Measurements from ENCODE around the gene NCKAP5.
"Not testable (repeated sequence)": the region's sequence is repeated elsewhere in the genome, so short reads cannot be mapped to it uniquely, and the experiment has no call there.

NCKAP5 gene

GRCh38 chr2:132875193-132875592 lies 693.1 kb downstream of the NCKAP5 start:
- ATAC-seq (no peak), DNase-seq (no peak)

DNA sequence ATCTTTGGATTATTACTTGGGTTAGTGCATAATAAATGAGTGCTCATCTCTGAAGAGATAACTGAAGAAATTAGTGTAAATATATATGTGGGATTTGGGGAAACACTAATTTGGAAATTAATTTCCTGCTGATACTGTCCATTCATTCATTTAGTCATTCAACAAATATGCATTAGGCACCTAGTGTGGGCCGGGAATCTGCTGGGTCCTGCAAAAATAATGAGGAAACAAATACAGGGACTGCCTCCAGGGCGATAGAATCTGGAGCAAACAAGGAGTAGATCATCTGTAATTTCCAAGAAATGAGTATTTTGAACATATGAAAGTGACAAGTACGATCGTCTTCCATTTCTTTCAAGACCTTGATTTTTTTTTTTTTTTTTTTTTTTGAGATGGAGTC lies 694.5 kb downstream of the NCKAP5 start:
- DNase-seq (no peak), ATAC-seq (no peak)

GRCh38 chr2:132871831-132872230 lies 696.4 kb downstream of the NCKAP5 start:
- DNase-seq (no peak), ATAC-seq (no peak)

DNA sequence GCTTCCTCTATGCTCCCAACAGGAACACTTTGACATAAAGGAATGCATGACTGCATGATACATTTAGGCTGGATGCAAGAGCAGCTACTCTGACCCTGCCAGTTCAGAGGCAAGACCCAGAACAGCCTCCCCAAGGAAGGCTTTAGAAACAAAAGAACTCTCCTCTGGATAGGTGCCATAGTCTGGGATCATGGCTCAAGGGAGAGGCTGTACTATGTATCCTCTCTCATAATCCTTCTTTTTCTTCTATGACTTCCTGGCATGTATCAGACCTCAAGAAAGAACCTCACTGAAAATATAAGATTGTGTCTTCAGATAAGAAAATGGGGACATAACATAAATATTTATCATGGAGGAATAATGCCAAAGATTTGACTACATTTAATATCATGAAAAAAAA lies 704.3 kb downstream of the NCKAP5 start:
- DNase-seq (no peak), ATAC-seq (no peak)

GRCh38 chr2:132860220-132860619 lies 708.0 kb downstream of the NCKAP5 start:
- no peak for ATAC-seq
- no peak for DNase-seq

GRCh38 chr2:132859590-132859989 lies 708.7 kb downstream of the NCKAP5 start:
- ATAC-seq = no peak
- no peak for DNase-seq

DNA sequence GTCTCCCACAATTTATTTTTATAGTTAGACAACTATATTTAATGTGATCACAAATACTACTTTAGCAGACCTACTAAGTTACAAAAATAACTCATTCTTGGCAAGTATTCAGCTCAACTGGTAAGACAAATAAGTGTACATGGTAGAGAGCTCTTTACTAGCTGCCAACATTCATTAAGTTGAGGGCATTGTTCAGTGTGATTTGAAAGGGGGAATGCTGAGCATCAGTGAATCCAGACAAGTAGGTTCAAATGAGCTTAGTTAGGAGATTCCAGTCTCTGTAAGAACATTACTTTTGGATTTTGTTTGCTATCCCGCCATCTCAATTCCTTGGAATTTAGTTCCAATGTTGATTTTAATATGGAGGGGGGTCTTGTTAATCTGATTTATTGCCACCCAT lies 710.9 kb downstream of the NCKAP5 start:
- ATAC-seq = no peak

GRCh38 chr2:132850688-132851087 lies 717.6 kb downstream of the NCKAP5 start:
- ATAC-seq (no peak), DNase-seq (no peak)

More for the DNA sequence above, 710.9 kb downstream of the NCKAP5 start:
- no peak for DNase-seq

DNA sequence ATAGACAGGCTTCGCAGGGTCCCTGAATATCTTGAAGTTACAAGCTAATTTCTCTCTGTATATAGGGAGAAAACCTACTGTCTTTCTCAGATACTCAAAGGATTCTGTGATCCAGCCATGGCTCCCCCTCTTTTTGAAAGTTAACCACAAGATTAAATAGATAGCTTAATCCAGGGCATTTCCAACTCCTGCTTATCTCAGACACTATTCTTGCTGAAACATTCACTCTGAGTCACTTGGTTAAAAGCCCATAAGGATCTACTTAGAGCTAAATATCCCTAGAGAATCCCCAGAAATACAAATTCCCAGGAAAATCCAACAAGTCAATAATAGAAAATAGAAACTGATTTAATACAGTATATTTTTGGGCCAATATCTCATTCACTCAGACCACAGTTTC lies 719.1 kb downstream of the NCKAP5 start:
- ATAC-seq (no peak), DNase-seq (no peak)

DNA sequence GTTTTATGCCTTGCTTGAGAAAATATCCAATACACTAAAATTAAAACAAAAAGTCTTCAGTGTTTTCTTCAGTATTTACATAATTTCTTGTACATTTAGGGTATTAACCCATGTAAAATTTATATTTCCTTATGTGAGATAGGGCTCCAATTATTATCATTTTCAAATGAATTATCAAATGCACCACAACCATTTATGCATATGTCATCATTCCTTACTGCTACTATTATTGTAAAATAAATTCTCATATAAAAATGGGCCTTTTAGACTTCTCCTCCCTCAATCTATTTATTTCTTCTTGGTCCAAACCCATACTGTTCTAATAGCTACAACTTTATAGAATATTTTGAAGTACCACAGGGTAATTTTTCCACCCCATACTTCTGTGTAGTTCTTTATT lies 722.9 kb downstream of the NCKAP5 start:
- DNase-seq = no peak
- no peak for ATAC-seq

- ATAC-seq (no peak), DNase-seq (no peak)
Measured at GRCh38 chr2:132844585-132844984, 723.7 kb downstream of the NCKAP5 start.

GRCh38 chr2:132837769-132838168 lies 730.5 kb downstream of the NCKAP5 start:
- ATAC-seq (no peak), DNase-seq (no peak)

DNA sequence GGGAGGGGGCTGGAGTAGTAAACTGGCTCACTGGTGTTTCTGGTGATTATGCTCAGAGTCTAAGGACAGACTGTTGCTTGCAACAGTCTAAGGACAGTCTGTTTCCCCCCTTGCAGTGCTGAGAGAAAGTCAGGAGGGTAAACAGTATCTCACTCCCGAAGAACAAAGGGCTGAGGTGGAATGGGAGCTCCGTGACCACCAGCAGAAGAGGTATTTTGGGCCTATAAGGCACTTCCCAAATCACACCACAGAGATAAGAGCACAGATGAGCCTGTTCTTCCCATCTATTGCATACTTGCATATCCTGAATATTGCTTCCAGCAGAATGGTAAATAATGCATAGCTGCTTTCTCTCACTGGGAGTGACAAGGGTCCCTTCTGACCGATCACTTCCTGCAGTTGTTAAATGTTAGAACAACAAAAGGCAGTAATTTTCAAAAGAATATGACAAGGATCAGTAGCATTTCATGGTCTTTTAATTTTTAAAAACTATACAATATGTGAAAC lies 737.9 kb downstream of the NCKAP5 start:
- ATAC-seq (no peak), DNase-seq (no peak)

DNA sequence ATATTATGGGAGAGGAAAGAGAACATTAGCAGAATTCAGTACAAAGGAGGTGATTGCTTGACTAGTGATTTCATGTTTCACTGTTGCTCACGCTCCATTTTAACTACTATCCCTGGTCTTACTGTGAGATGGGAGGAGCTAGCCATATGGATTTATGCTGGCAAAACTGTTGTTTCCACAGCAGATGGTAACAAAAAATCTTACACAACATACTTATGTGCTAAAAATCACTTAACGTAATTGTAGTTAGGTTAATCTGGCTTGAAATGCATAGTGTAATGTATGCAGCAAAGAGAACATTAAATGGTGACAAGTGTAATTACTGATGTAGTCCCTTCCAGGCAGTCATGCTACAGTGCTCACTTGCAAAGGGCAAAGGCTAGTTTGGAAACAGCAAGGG lies 742.7 kb downstream of the NCKAP5 start:
- no peak for DNase-seq
- ATAC-seq = no peak

DNA sequence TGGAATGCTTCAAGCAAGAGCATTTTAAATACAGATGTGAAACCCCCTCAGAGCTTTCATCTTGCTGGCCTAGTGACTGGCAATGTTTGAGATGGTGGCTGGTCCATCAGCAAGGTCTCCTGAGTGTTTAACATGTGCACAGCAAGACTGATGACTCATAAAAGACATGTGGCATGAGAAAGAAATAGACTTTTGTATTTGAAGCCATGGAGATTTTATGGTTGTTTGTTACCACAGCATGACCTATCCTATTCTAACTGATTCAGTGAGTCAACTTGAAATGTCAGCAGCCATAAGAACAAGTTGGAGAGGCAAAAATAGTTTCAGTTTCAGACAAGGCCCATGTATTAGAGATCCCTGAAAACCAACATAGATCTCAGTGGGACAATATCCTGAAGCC lies 743.5 kb downstream of the NCKAP5 start:
- ATAC-seq = no peak
- no peak for DNase-seq

DNA sequence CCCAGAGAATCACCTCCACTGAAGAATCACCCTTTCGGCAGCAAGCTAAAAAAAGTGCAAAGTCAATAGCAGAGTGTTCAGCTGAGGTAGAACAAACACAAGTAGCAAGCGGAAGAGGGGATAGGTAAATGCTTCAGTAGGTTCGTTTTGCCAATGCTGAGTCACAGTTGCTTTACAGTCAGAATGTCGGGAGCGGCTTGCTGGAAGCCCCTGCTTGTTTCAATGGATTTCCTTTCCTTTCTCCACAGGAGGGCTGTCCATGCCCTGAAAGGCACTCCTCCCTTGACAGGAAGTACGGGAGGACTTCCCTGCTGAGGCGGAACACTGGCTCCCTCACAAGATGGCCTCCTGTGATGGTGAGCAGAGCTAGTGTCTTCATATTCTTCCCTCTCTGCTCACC lies 752.0 kb downstream of the NCKAP5 start:
- DNase-seq = no peak
- no peak for ATAC-seq

- DNase-seq (no peak), ATAC-seq (no peak)
Measured at GRCh38 chr2:132815516-132815915, 752.7 kb downstream of the NCKAP5 start.

DNA sequence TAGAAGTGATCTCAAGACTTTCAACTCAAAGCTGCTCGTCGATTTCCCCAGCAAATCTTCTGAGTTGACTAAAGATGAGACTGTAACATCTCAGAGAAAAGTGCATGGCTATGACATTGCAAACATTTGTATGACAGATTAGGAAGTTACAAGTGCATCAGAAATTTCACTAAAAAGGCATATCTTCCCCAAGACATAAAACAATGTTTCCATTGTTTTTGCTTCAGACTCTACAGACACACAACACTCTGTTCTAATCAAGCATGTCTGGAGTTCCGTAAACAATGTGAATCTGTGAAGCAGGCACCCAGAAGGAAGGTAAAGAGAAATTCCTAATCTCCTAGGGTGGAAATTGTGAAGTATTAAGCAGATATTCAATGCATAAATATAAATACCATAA lies 753.6 kb downstream of the NCKAP5 start:
- ATAC-seq = no peak

GRCh38 chr2:132813422-132813821 lies 754.8 kb downstream of the NCKAP5 start:
- ATAC-seq = no peak
- no peak for DNase-seq

More for the DNA sequence above, 753.6 kb downstream of the NCKAP5 start:
- no peak for DNase-seq

DNA sequence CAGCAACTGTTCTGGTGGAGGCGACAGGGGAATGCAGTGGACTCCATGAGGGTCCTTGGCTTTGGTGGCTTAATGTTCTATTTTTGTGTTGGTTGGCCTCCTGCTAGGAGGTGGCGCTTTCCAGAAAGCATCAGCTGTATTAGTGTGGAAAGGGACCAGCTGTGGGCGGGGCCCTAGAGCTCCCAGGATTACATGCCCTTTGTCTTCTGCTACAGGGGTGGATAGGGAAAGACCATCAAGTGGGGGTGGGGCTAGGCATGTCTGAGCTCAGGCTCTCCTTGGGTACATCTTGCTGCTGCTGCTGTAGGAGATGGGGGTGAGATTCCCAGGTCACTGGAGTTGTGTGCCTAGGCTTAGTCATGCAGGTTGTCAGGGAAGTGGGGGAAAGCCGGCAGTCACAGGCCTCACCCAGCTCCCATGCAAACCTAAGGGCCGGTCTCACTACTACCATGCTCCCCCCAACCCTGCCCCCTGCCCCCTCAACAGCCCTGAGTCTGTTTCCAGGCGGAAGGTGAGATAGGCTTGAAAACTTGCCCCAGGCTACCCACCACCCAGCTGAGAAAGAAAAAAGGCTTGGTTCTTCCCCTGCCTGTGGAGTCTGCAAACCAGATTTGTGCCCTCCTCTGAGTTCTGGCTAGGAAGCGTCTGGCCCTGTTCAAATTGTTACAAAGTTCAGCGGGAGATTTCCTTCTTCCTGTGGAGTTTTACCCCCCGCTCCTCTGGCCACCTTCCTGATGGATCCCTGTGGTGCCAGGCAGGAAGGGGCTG lies 756.9 kb downstream of the NCKAP5 start:
- DNase-seq = no peak

GRCh38 chr2:132809962-132810361 lies 758.3 kb downstream of the NCKAP5 start:
- ATAC-seq, DNase-seq: not testable (repeated sequence)

More for the DNA sequence above, 756.9 kb downstream of the NCKAP5 start:
- ATAC-seq = no peak

GRCh38 chr2:132804051-132804450 lies 764.2 kb downstream of the NCKAP5 start:
- no peak for ATAC-seq
- DNase-seq = no peak

GRCh38 chr2:132798341-132798740 lies 769.9 kb downstream of the NCKAP5 start:
- no peak for DNase-seq
- ATAC-seq = no peak

- DNase-seq (no peak), ATAC-seq (no peak)
Measured at GRCh38 chr2:132797556-132797955, 770.7 kb downstream of the NCKAP5 start.

All from stimulated activated naive CD8-positive, alpha-beta T cell treated with anti-CD3 and anti-CD28 coated beads, Interleukin-15, Interleukin-2, amounts not matched to agents 100 U/mL and 50 U/mL, for 24 hours (primary cell).